HEK293 (cell line): ENCODE results near the gene ZCCHC17.

Source experiments
- CTCF ChIA-PET: fragments of 350-600 bp; formaldehyde crosslinking; extraction: SDS; loops from one replicate; lab custom pipeline; 2021; ENCODE audit warnings: antibody characterized with exemption; lab: Yijun Ruan, JAX
- POLR2A ChIA-PET: fragments of 300-600 bp; formaldehyde crosslinking; extraction: SDS; loops from one replicate; lab custom pipeline; 2020; ENCODE audit warnings: antibody characterized with exemption, inconsistent platforms; lab: Yijun Ruan, JAX
- H3K27ac ChIP-seq: fragments of 200-500 bp; sonication (Bioruptor generic); 2 replicates; pipeline ENCODE4 v1.5.1; 2014; ENCODE audit warnings: low read depth, low read length, control low read depth, inconsistent platforms; ENCODE audit errors: extremely low read depth
- H3K36me3 ChIP-seq, 2 experiments: fragments of 200-500 bp in 1 of 2; sonication (Bioruptor generic) in 1 of 2; 1 replicate in 1 of 2; 2 replicates in 1 of 2; pipeline ENCODE4 v1.5.1; 2014 to 2017; ENCODE audit warnings: inconsistent platforms in 2 of 2, low read length in 2 of 2; ENCODE audit not compliant: control insufficient read depth in 2 of 2, insufficient read depth in 1 of 2
- H3K4me1 ChIP-seq: fragments of 200-500 bp; sonication (Bioruptor generic); 2 replicates; pipeline ENCODE4 v1.5.1; 2014; ENCODE audit warnings: mild to moderate bottlenecking, low read length, inconsistent platforms; ENCODE audit not compliant: control insufficient read depth, insufficient read depth
- H3K4me3 ChIP-seq: 2 replicates; pipeline ENCODE4 v1.5.1; 2011; ENCODE audit warnings: low read depth, mild to moderate bottlenecking, control low read depth, low read length, moderate library complexity
- H3K9me3 ChIP-seq: fragments of 200-500 bp; sonication (Bioruptor generic); 2 replicates; pipeline ENCODE4 v1.5.1; 2014; ENCODE audit warnings: low read depth, low read length, inconsistent platforms; ENCODE audit not compliant: control insufficient read depth, insufficient read depth
- HOXC10 ChIP-seq: sonication (generic); formaldehyde crosslinking; IDR thresholded peaks from 2 replicates; pipeline ENCODE4 v1.8.1; 2023; ENCODE audit warnings: mild to moderate bottlenecking, missing genetic modification reagents
- PRDM1 ChIP-seq: fragments of 450-650 bp; formaldehyde crosslinking; IDR thresholded peaks from 2 replicates; pipeline ENCODE4; 2016; ENCODE audit warnings: missing biosample characterization, missing genetic modification characterization
- REPIN1 ChIP-seq: fragments of 450-650 bp; formaldehyde crosslinking; IDR thresholded peaks from 2 replicates; pipeline ENCODE4 v1.5.1; 2017; ENCODE audit warnings: missing biosample characterization, missing genetic modification characterization, low read depth
- SP2 ChIP-seq: fragments of 450-650 bp; formaldehyde crosslinking; IDR thresholded peaks from 2 replicates; pipeline ENCODE4 v1.5.1; 2016; ENCODE audit warnings: missing biosample characterization, missing genetic modification characterization
- SP7 ChIP-seq: fragments of 450-650 bp; formaldehyde crosslinking; IDR thresholded peaks from 2 replicates; pipeline ENCODE4 v1.5.1; 2016; ENCODE audit warnings: missing biosample characterization, missing genetic modification characterization
- ZBTB7A ChIP-seq: fragments of 450-650 bp; formaldehyde crosslinking; IDR thresholded peaks from 2 replicates; pipeline ENCODE4 v1.5.1; 2016; ENCODE audit warnings: low read depth, missing biosample characterization, missing genetic modification characterization
- ZNF10 ChIP-seq: fragments of 450-650 bp; formaldehyde crosslinking; IDR thresholded peaks from 2 replicates; pipeline ENCODE4 v1.5.1; 2017; ENCODE audit warnings: missing biosample characterization, missing genetic modification characterization
- ZNF19 ChIP-seq: fragments of 450-650 bp; formaldehyde crosslinking; IDR thresholded peaks from 2 replicates; pipeline ENCODE4; 2016; ENCODE audit warnings: missing biosample characterization, missing genetic modification characterization, low read depth
- ZNF239 ChIP-seq: fragments of 450-650 bp; formaldehyde crosslinking; IDR thresholded peaks from 2 replicates; pipeline ENCODE4 v1.5.1; 2016; ENCODE audit warnings: missing biosample characterization, missing genetic modification characterization
- ZNF292 ChIP-seq: fragments of 450-650 bp; formaldehyde crosslinking; IDR thresholded peaks from 2 replicates; pipeline ENCODE4 v1.5.1; 2016; ENCODE audit warnings: low read depth, missing biosample characterization, missing genetic modification characterization, borderline replicate concordance
- ZNF354C ChIP-seq: fragments of 450-650 bp; formaldehyde crosslinking; IDR thresholded peaks from 2 replicates; pipeline ENCODE4 v1.5.1; 2016; ENCODE audit warnings: missing biosample characterization, missing genetic modification characterization, low read depth, borderline replicate concordance
- ZNF423 ChIP-seq: fragments of 450-650 bp; formaldehyde crosslinking; IDR thresholded peaks from 2 replicates; pipeline ENCODE4 v1.5.1; 2016; ENCODE audit warnings: missing biosample characterization, missing genetic modification characterization
- ZNF558 ChIP-seq: fragments of 450-650 bp; formaldehyde crosslinking; IDR thresholded peaks from 2 replicates; pipeline ENCODE4 v1.5.1; 2016; ENCODE audit warnings: missing biosample characterization, missing genetic modification characterization
- ZNF600 ChIP-seq: fragments of 450-650 bp; formaldehyde crosslinking; IDR thresholded peaks from 2 replicates; pipeline ENCODE4 v1.5.1; 2016; ENCODE audit warnings: missing biosample characterization, missing genetic modification characterization
- ZNF747 ChIP-seq: fragments of 450-650 bp; formaldehyde crosslinking; IDR thresholded peaks from 2 replicates; pipeline ENCODE4 v1.5.1; 2016; ENCODE audit warnings: missing biosample characterization, missing genetic modification characterization
- TF ChIP-seq, protein P1 (sequence below): fragments of 450-650 bp; formaldehyde crosslinking; IDR thresholded peaks from 2 replicates; pipeline ENCODE4 v1.5.1; 2016; ENCODE audit warnings: missing biosample characterization, missing genetic modification characterization
- TF ChIP-seq, protein P2 (sequence below): fragments of 450-650 bp; formaldehyde crosslinking; IDR thresholded peaks from 2 replicates; pipeline ENCODE4 v1.5.1; 2016; ENCODE audit warnings: missing biosample characterization, missing genetic modification characterization
- TF ChIP-seq, protein P3 (sequence below): fragments of 450-650 bp; IDR thresholded peaks from 2 replicates; pipeline ENCODE4 v1.5.1; 2018; ENCODE audit warnings: missing biosample characterization, mild to moderate bottlenecking, missing genetic modification characterization
- TF ChIP-seq, protein P4 (sequence below): fragments of 450-650 bp; formaldehyde crosslinking; IDR thresholded peaks from 2 replicates; pipeline ENCODE4 v1.5.1; 2016; ENCODE audit warnings: missing biosample characterization, missing genetic modification characterization
- TF ChIP-seq, protein P5 (sequence below): fragments of 450-650 bp; formaldehyde crosslinking; IDR thresholded peaks from 2 replicates; pipeline ENCODE4 v1.5.1; 2016; ENCODE audit warnings: missing biosample characterization, missing genetic modification characterization, borderline replicate concordance

The ZCCHC17 gene

DNA sequence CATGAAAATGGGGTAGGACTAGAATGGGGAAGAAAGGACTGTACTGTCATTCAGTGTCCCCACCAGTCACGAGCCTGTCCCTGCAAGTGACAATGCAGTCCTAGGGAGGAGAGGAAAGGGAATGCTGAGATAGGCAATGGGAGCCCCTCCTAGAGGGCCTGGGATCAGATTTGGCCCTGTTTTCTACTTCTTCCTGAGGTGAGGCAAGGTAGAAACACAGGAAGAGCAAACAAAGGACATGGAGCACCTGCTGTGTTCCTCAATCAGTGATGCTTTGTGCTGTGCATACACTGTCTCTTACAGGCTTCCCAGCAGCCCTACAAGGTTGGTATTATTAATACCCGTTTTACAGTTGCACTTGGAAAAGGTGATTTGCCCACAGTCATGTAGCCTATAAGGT lies 70.0 kb downstream of the ZCCHC17 start (continued):
- TF ChIP-seq REPIN1 (tag by site-specific recombination), result no peak
- TF ChIP-seq, protein P1, sequence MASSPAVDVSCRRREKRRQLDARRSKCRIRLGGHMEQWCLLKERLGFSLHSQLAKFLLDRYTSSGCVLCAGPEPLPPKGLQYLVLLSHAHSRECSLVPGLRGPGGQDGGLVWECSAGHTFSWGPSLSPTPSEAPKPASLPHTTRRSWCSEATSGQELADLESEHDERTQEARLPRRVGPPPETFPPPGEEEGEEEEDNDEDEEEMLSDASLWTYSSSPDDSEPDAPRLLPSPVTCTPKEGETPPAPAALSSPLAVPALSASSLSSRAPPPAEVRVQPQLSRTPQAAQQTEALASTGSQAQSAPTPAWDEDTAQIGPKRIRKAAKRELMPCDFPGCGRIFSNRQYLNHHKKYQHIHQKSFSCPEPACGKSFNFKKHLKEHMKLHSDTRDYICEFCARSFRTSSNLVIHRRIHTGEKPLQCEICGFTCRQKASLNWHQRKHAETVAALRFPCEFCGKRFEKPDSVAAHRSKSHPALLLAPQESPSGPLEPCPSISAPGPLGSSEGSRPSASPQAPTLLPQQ (tag by site-specific recombination), result no peak
- TF ChIP-seq, protein P2, sequence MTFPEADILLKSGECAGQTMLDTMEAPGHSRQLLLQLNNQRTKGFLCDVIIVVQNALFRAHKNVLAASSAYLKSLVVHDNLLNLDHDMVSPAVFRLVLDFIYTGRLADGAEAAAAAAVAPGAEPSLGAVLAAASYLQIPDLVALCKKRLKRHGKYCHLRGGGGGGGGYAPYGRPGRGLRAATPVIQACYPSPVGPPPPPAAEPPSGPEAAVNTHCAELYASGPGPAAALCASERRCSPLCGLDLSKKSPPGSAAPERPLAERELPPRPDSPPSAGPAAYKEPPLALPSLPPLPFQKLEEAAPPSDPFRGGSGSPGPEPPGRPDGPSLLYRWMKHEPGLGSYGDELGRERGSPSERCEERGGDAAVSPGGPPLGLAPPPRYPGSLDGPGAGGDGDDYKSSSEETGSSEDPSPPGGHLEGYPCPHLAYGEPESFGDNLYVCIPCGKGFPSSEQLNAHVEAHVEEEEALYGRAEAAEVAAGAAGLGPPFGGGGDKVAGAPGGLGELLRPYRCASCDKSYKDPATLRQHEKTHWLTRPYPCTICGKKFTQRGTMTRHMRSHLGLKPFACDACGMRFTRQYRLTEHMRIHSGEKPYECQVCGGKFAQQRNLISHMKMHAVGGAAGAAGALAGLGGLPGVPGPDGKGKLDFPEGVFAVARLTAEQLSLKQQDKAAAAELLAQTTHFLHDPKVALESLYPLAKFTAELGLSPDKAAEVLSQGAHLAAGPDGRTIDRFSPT (tag by site-specific recombination), result no peak
- no peak for TF ChIP-seq HOXC10 (CRISPR knock-in tag)
- TF ChIP-seq, protein P3, sequence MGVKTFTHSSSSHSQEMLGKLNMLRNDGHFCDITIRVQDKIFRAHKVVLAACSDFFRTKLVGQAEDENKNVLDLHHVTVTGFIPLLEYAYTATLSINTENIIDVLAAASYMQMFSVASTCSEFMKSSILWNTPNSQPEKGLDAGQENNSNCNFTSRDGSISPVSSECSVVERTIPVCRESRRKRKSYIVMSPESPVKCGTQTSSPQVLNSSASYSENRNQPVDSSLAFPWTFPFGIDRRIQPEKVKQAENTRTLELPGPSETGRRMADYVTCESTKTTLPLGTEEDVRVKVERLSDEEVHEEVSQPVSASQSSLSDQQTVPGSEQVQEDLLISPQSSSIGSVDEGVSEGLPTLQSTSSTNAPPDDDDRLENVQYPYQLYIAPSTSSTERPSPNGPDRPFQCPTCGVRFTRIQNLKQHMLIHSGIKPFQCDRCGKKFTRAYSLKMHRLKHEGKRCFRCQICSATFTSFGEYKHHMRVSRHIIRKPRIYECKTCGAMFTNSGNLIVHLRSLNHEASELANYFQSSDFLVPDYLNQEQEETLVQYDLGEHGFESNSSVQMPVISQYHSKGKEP, result no peak
- no peak for TF ChIP-seq ZNF292 (tag by site-specific recombination)
- no peak for TF ChIP-seq PRDM1
- no peak for TF ChIP-seq ZNF600

DNA sequence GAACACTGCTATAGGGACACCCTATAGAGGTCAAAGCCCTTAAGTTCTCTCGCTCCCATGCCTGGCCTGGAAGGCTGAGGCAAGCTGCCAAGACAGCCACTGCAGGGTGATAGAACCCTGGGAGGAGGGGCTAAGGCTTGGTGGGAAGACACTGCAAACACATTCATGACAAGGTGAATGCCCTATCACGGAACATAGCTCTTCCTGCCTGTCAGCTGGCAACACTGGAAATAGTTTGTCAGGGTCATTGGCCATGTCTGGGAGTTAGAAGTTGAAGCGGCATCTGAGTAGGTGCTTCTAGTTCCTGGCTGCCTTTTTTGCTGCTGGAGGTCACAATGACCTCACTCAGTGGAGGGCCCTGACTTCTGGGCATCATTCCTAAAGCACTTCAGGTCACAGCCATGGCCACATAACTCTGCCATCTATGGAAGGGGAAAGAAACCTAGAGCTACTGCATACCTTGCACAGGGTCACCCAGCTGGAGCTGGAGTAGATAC lies 71.8 kb downstream of the ZCCHC17 start:
- no peak for TF ChIP-seq SP2 (tag by site-specific recombination)
- no peak for TF ChIP-seq ZNF19
- TF ChIP-seq ZNF747, result no peak
- no peak for TF ChIP-seq ZBTB7A (tag by site-specific recombination)
- TF ChIP-seq, protein P4, sequence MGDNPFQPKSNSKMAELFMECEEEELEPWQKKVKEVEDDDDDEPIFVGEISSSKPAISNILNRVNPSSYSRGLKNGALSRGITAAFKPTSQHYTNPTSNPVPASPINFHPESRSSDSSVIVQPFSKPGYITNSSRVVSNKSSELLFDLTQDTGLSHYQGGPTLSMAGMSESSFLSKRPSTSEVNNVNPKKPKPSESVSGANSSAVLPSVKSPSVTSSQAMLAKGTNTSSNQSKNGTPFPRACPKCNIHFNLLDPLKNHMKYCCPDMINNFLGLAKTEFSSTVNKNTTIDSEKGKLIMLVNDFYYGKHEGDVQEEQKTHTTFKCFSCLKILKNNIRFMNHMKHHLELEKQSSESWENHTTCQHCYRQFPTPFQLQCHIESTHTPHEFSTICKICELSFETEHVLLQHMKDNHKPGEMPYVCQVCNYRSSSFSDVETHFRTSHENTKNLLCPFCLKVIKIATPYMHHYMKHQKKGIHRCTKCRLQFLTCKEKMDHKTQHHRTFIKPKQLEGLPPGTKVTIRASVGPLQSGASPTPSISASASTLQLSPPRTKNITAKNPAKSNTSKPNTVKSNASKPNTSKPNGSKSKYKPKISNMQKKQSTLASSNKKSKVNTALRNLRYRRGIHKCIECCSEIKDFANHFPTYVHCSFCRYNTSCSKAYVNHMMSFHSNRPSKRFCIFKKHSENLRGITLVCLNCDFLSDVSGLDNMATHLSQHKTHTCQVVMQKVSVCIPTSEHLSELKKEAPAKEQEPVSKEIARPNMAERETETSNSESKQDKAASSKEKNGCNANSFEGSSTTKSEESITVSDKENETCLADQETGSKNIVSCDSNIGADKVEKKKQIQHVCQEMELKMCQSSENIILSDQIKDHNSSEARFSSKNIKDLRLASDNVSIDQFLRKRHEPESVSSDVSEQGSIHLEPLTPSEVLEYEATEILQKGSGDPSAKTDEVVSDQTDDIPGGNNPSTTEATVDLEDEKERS (tag by site-specific recombination), result no peak
- TF ChIP-seq, protein P5, sequence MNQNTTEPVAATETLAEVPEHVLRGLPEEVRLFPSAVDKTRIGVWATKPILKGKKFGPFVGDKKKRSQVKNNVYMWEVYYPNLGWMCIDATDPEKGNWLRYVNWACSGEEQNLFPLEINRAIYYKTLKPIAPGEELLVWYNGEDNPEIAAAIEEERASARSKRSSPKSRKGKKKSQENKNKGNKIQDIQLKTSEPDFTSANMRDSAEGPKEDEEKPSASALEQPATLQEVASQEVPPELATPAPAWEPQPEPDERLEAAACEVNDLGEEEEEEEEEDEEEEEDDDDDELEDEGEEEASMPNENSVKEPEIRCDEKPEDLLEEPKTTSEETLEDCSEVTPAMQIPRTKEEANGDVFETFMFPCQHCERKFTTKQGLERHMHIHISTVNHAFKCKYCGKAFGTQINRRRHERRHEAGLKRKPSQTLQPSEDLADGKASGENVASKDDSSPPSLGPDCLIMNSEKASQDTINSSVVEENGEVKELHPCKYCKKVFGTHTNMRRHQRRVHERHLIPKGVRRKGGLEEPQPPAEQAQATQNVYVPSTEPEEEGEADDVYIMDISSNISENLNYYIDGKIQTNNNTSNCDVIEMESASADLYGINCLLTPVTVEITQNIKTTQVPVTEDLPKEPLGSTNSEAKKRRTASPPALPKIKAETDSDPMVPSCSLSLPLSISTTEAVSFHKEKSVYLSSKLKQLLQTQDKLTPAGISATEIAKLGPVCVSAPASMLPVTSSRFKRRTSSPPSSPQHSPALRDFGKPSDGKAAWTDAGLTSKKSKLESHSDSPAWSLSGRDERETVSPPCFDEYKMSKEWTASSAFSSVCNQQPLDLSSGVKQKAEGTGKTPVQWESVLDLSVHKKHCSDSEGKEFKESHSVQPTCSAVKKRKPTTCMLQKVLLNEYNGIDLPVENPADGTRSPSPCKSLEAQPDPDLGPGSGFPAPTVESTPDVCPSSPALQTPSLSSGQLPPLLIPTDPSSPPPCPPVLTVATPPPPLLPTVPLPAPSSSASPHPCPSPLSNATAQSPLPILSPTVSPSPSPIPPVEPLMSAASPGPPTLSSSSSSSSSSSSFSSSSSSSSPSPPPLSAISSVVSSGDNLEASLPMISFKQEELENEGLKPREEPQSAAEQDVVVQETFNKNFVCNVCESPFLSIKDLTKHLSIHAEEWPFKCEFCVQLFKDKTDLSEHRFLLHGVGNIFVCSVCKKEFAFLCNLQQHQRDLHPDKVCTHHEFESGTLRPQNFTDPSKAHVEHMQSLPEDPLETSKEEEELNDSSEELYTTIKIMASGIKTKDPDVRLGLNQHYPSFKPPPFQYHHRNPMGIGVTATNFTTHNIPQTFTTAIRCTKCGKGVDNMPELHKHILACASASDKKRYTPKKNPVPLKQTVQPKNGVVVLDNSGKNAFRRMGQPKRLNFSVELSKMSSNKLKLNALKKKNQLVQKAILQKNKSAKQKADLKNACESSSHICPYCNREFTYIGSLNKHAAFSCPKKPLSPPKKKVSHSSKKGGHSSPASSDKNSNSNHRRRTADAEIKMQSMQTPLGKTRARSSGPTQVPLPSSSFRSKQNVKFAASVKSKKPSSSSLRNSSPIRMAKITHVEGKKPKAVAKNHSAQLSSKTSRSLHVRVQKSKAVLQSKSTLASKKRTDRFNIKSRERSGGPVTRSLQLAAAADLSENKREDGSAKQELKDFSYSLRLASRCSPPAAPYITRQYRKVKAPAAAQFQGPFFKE, result no peak
- TF ChIP-seq SP7 (tag by site-specific recombination), result no peak
- TF ChIP-seq ZNF10 (tag by site-specific recombination), result no peak
- TF ChIP-seq ZNF423 (tag by site-specific recombination), result no peak
- no peak for TF ChIP-seq ZNF558
- TF ChIP-seq ZNF239 (tag by site-specific recombination), result no peak
- TF ChIP-seq ZNF354C (tag by site-specific recombination), result no peak
- Histone ChIP-seq H3K4me3 (no peak overlapping the region), H3K4me1 (no peaks in the 10 kb centered on the region), H3K9me3 (no peaks in the 10 kb centered on the region), H3K36me3 (peaks cover 0 to 42% of the 10 kb centered on the region in 2 experiments; a peak in 1 of 3 replicates), H3K27ac (no peak overlapping the region)
- ChIA-PET POLR2A (no interaction called here), CTCF (interaction anchor here (0.8 to 1.6 kb wide), 2 partner anchors 26 to 185 kb away, joined by 3 to 4 read pairs; no protein-coding TSS in a partner anchor)
